ENCODE data around the gene ABCG4.

GRCh38 chr11:119121008-119121810 lies 27.6 kb upstream of the ABCG4 start, which contains the start of gene HINFP:
- TF ChIP-seq CTCF (IDR thresholded peaks at IDR 0.05): no peak
- TF ChIP-seq EP300 (IDR thresholded peaks at IDR 0.05): no peak
- peak; percentile 69 for TF ChIP-seq POLR2A (IDR thresholded peaks at IDR 0.05)
